Right lobe of liver (tissue), 6 donors: ENCODE results near the gene DLAT. TPM values are rescaled to one million over a fixed set of nuclear protein-coding genes. Genes with fewer than 3 reads are reported as not detected.
"Not testable (repeated sequence)": the region's sequence is repeated elsewhere in the genome, so short reads cannot be mapped to it uniquely, and the experiment has no call there.

ENCODE experiments used
- ATAC-seq, 4 donors: fragments of 200-7000 bp; cut with Tn5 transposase; one replicate each; pipeline ENCODE4 v1.9.1; 2020; ENCODE audit warnings: mild to moderate bottlenecking in 4 of 4, moderate library complexity in 4 of 4
- DNase-seq, 3 donors: peaks; one replicate each; pipeline ENCODE4 v3.0.0-alpha.2; 2020
- H3K27ac ChIP-seq, 3 donors: fragments of 200-600 bp; one replicate each; pipeline ENCODE4 v1.8.0; 2022
- H3K27me3 ChIP-seq, 2 donors: fragments of 200-600 bp; one replicate each; pipeline ENCODE4 v1.8.0; 2022
- H3K36me3 ChIP-seq, 4 donors: fragments of 200-600 bp; sonication (generic) in 1 of 4; one replicate each; pipeline versions ENCODE4 v1.5.1 to v1.8.0; 2017 to 2022; ENCODE audit warnings: control low read depth in 1 of 4
- H3K4me1 ChIP-seq, 4 donors: fragments of 200-600 bp; sonication (generic) in 1 of 4; one replicate each; pipeline versions ENCODE4 v1.5.1 to v1.8.0; 2017 to 2022; ENCODE audit warnings: control low read depth in 1 of 4
- H3K4me3 ChIP-seq, 3 donors: fragments of 200-600 bp; one replicate each; pipeline ENCODE4 v1.8.0; 2022
- H3K9me3 ChIP-seq, 4 donors: fragments of 200-600 bp; sonication (generic) in 1 of 4; one replicate each; pipeline versions ENCODE4 v1.5.1 to v1.8.0; 2017 to 2022; ENCODE audit warnings: control low read depth in 1 of 4
- CTCF ChIP-seq, 4 donors: fragments of 200-600 bp in 3 of 4; fragments of 450-650 bp in 1 of 4; IDR thresholded peaks; one replicate each; pipeline versions ENCODE4 v1.5.1 to v1.8.0; 2016 to 2022; ENCODE audit warnings: antibody characterized with exemption in 4 of 4, mild to moderate bottlenecking in 2 of 4
- POLR2A ChIP-seq: fragments of 450-650 bp; IDR thresholded peaks from one replicate; pipeline ENCODE4 v1.6.1; 2017; ENCODE audit warnings: antibody characterized with exemption, mild to moderate bottlenecking
- WGBS: methylation state at CpG from one replicate; pipeline ENCODE4 v1.1.6; 2018; ENCODE audit warnings: low coverage, low lambda C conversion rate; ENCODE audit not compliant: insufficient coverage; ENCODE audit errors: missing lambda C conversion rate; 5-methylcytosine and 5-hydroxymethylcytosine counted together
- intact Hi-C, 2 donors: fragments of 100-400 bp; cut with DNase I; formaldehyde crosslinking; loops; one replicate each; pipeline versions ENCODE4 v1.11.2 to v1.14.1; 2022
- total RNA-seq, 6 experiments: library from RNA; depleted of rRNA in 2 of 6; stranded (reverse); fragments of >200 nt in 2 of 6; fragmentation: NEBNext Ultra II Directional in 3 of 6; extraction: Animal tissue kit (Norgen Biotek cat#: 25700) in 3 of 6; gene quantifications; one replicate each; pipeline versions ENCODE4 v1.1.0 to v1.2.4, GENCODE V29; 2016 to 2023
- donor health status: DM: no; HTN: yes; CAD: no.
- donor health status: DM: no; HTN: no; CAD: no.
- donor health status: DM: no; HTN: no; CAD: no.
- donor health status: DM: no; HTN: yes; CAD: no.
- donor health status: DM: no; HTN: yes; CAD: no.

Gene DLAT
- total RNA-seq, 6 experiments from 2014 or later, result 10.8 to 37.4 (median 23.3) TPM

GRCh38 chr11:112087212-112087611 is 62.0 kb downstream of the DLAT start:
- no peaks in the 10 kb centered on the region for H3K27me3 ChIP-seq
- TF ChIP-seq POLR2A, result no peak
- no peak for TF ChIP-seq CTCF (IDR thresholded peaks at IDR 0.05)
- WGBS, result 16% methylated on average over 10 of the region's 10 CpGs
- no peak for DNase-seq
- intact Hi-C loops, result no loop called here
- peaks cover 0 to 74% (median 39%) of the 10 kb centered on the region in 4 donors for H3K36me3 ChIP-seq
- peak in 3 of 4 donors; percentile 3 to 13 (median 3) for ATAC-seq
- H3K9me3 ChIP-seq, result no peaks in the 10 kb centered on the region
- H3K4me3 ChIP-seq, result peak overlapping the region; percentile 68 to 92 (median 92)
- H3K4me1 ChIP-seq, result peaks cover 0 to 24% (median 6%) of the 10 kb centered on the region in 4 donors
- peak overlapping the region in 2 of 3 donors; percentile 46 to 63 for H3K27ac ChIP-seq

- H3K27me3 ChIP-seq, H3K27ac ChIP-seq, H3K4me3 ChIP-seq, H3K9me3 ChIP-seq, DNase-seq, ATAC-seq, H3K4me1 ChIP-seq, intact Hi-C loops: not testable (repeated sequence)
- H3K36me3 ChIP-seq, result peaks cover 0 to 62% (median 28%) of the 10 kb centered on the region in 4 donors
- WGBS, result 95% methylated on average over 2 of the region's 2 CpGs
These were observed 70.1 kb downstream of the DLAT start for GRCh38 chr11:112095302-112095701.

- ATAC-seq (no peak), DNase-seq (no peak)
- H3K9me3 ChIP-seq, result no peaks in the 10 kb centered on the region
- intact Hi-C loops, result no loop called here
- no peaks in the 10 kb centered on the region for H3K27me3 ChIP-seq
- H3K4me1 ChIP-seq, result peaks cover 0 to 13% (median 0%) of the 10 kb centered on the region in 4 donors
- peaks cover 0 to 53% (median 21%) of the 10 kb centered on the region in 4 donors for H3K36me3 ChIP-seq
- H3K27ac ChIP-seq, result no peak overlapping the region
- TF ChIP-seq POLR2A (no peak), CTCF (IDR thresholded peaks at IDR 0.05) (no peak)
- no peak overlapping the region for H3K4me3 ChIP-seq
These were observed 71.0 kb downstream of the DLAT start for GRCh38 chr11:112096194-112096593.

GRCh38 chr11:112097734-112098528 is 72.7 kb downstream of the DLAT start:
- TF ChIP-seq POLR2A, result no peak
- no peak for TF ChIP-seq CTCF (IDR thresholded peaks at IDR 0.05)
- WGBS, result 93% methylated on average over 10 of the region's 11 CpGs
- intact Hi-C loops, result no loop called here
- no peak overlapping the region for H3K4me3 ChIP-seq
- ATAC-seq (no peak), DNase-seq (no peak)
- peaks cover 0 to 37% (median 11%) of the 10 kb centered on the region in 4 donors for H3K36me3 ChIP-seq
- no peak overlapping the region for H3K27ac ChIP-seq
- no peaks in the 10 kb centered on the region for H3K27me3 ChIP-seq
- H3K9me3 ChIP-seq, result no peaks in the 10 kb centered on the region
- peaks cover 0 to 13% (median 0%) of the 10 kb centered on the region in 4 donors for H3K4me1 ChIP-seq

- DNase-seq (peak in 1 of 3 donors; percentile 55), ATAC-seq (peak; percentile 52 to 90 (median 72))
- intact Hi-C loops, result loop anchor here in 1 of 2 donors (10.0 kb wide), 1 partner anchor 174 kb away; no protein-coding TSS in a partner anchor
These were observed 75.3 kb downstream of the DLAT start for GRCh38 chr11:112100462-112100861.

More at GRCh38 chr11:112100462-112100861, 75.3 kb downstream of the DLAT start:
- Histone ChIP-seq H3K27ac (peak overlapping the region in 1 of 3 donors; percentile 54), H3K36me3 (peaks cover 0 to 17% (median 3%) of the 10 kb centered on the region in 4 donors), H3K4me1 (peaks cover 0 to 13% (median 0%) of the 10 kb centered on the region in 4 donors), H3K27me3 (no peaks in the 10 kb centered on the region), H3K4me3 (no peak overlapping the region), H3K9me3 (no peaks in the 10 kb centered on the region)
- TF ChIP-seq CTCF (IDR thresholded peaks at IDR 0.05) (no peak), POLR2A (no peak)
- 13% methylated on average over 2 of the region's 2 CpGs for WGBS
